H1 (cell line): ENCODE data around the gene MCM8. TPM values are rescaled to one million over a fixed set of nuclear protein-coding genes. Genes with fewer than 3 reads are reported as not detected.

Source experiments
- BRCA1 ChIP-seq: IDR thresholded peaks from 2 replicates; pipeline ENCODE4 v1.6.1; 2012; ENCODE audit warnings: low read depth, low read length, improper control_type of control experiment
- KDM5A ChIP-seq: fragments of 200-600 bp; IDR thresholded peaks from 2 replicates; pipeline ENCODE4 v1.7.1; 2012; ENCODE audit warnings: mild to moderate bottlenecking, low read length, inconsistent platforms, mixed read lengths
- polyA plus RNA-seq, 7 experiments: library from polyadenylated mRNA; depleted of rRNA in 3 of 7; stranded (reverse) in 5 of 7; unstranded in 2 of 7; fragments of >200 nt in 5 of 7; fragments of 200-250 nt in 2 of 7; gene quantifications; 1 replicate in 5 of 7; 2 replicates in 1 of 7; 4 replicates in 1 of 7; pipeline versions ENCODE4 v1.2.1 to v1.2.3, GENCODE V29; 2011 to 2013; ENCODE audit warnings: missing spikeins in 2 of 7, mixed read lengths in 2 of 7
- total RNA-seq: library from RNA; stranded (reverse); fragmentation: NEBNext Ultra II Directional; extraction: Animal tissue kit (Norgen Biotek cat#: 25700); gene quantifications from 2 replicates; pipeline ENCODE4 v1.2.1, GENCODE V29; 2021

Gene MCM8
- total and polyA plus RNA-seq, 2 of the 8 experiments (the other 6 are each of a cell fraction or from before 2014, with no cell fraction given) = 7.1 to 31.9 TPM

DNA sequence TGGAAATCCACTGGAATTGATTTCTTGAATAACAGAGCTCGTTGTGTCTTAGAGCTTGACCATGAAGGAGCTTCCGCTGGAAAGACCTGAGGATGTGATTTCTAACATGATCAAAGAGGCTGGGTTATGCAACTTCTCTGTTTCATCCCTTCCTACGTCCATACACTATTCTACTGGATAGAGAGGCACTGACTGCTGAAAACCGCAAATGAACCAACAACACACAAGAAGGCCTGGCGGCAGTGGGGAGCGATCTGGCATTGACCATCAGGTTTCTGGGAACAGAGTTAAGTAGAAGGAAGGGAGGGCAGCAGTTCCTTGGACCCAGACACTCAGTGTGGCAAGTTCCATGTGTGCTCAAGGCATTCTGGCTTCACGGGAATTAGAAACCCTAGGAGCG, 90.1 kb downstream of the MCM8 start (continued):
- TF ChIP-seq BRCA1 = no peak
- no peak for TF ChIP-seq KDM5A
